HuH-7.5 (cell line): Measurements from ENCODE around the gene MEGF10.

Source experiments
- DNase-seq: peaks from one replicate; pipeline ENCODE4 v3.0.0; 2011; ENCODE audit warnings: low spot score

The MEGF10 gene

GRCh38 chr5:127411381-127411780, 120.8 kb downstream of the MEGF10 start:
- no peak for DNase-seq

- DNase-seq: no peak
These were observed 122.1 kb downstream of the MEGF10 start for GRCh38 chr5:127412698-127413097.

GRCh38 chr5:127415034-127415433, 124.4 kb downstream of the MEGF10 start:
- no peak for DNase-seq

GRCh38 chr5:127416906-127417305, 126.3 kb downstream of the MEGF10 start:
- DNase-seq: no peak

- no peak for DNase-seq
These were observed 126.9 kb downstream of the MEGF10 start for GRCh38 chr5:127417528-127417927.

- DNase-seq: no peak
These were observed 127.8 kb downstream of the MEGF10 start for GRCh38 chr5:127418367-127418766.

GRCh38 chr5:127418974-127419682, 128.5 kb downstream of the MEGF10 start:
- no peak for DNase-seq

- no peak for DNase-seq
These were observed 129.2 kb downstream of the MEGF10 start for GRCh38 chr5:127419683-127420257.

GRCh38 chr5:127420758-127421157, 130.2 kb downstream of the MEGF10 start:
- DNase-seq: no peak

GRCh38 chr5:127421471-127421870, 130.9 kb downstream of the MEGF10 start:
- no peak for DNase-seq

GRCh38 chr5:127423173-127423798, 132.7 kb downstream of the MEGF10 start:
- no peak for DNase-seq

- no peak for DNase-seq
These were observed 134.4 kb downstream of the MEGF10 start for GRCh38 chr5:127425037-127425436.

DNA sequence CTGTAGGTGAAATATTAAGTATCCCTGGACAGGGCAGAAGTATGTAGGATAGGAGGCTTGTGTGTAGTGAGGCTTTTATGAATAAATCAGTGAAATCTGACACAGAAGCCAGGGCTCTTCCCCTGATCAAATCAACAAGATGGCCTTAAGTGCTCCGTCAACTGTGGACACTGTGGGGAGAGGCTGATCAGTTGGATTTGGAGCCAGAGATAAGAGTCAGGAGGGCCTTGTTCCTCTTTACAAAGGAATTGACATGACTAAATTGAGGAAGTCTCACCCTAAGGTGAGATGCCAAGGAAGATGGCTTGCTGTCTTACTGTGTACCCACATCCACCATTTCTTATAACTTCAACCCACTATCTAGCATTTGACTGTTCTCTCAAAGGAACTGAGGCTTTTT, 135.3 kb downstream of the MEGF10 start:
- DNase-seq: no peak

GRCh38 chr5:127426661-127427060, 136.1 kb downstream of the MEGF10 start:
- DNase-seq: no peak

- DNase-seq: no peak
These were observed 137.7 kb downstream of the MEGF10 start for GRCh38 chr5:127428276-127428675.

GRCh38 chr5:127428748-127429147, 138.2 kb downstream of the MEGF10 start:
- DNase-seq: no peak

GRCh38 chr5:127429928-127430327, 139.3 kb downstream of the MEGF10 start:
- no peak for DNase-seq

DNA sequence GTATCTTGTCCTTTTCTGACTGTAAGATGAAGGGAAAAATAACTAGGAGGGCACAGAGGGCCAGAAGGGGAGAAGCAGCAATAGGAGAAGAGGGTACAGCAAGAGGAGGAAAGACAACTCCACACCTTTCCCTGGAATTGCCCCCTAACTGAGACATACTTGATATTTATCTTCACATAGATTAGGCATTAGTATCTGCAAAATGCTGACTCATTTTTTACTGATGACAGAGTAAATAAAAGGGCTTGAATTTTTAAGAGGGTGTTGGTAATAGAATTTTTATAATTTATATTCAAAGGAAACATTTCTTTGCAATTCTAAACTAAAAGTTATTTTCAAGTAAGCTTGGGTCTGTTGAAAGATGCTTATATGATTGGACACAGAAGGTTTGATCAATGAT, 140.0 kb downstream of the MEGF10 start:
- DNase-seq: no peak

DNA sequence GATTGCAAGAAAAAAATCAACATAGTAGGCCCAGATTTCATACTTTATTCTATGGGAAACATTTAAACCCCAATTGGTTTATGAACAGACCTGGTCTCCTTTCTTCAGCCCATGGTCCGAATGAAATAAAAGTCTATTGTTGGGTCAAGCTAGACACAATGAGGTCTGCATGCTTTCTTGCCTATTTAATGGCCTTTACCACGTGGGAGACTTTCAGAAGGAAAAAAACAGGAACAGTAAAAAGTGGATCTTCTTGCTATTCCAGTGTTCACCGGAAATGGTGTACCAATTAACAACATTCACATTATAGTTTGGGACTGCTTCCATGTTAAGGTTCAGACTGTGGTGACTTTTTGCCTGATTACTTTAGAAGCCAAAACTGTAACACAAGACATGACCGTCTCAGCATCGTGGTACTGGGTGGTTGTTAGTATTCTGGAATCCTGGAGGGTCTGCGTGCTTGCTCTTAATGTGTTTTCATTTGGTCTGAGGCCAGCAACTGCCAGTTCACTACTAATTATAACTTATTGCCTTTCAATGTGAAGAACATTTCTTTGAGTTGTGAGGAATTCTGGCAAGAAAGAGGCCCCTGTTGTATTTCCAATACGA, 141.5 kb downstream of the MEGF10 start:
- DNase-seq: no peak

DNA sequence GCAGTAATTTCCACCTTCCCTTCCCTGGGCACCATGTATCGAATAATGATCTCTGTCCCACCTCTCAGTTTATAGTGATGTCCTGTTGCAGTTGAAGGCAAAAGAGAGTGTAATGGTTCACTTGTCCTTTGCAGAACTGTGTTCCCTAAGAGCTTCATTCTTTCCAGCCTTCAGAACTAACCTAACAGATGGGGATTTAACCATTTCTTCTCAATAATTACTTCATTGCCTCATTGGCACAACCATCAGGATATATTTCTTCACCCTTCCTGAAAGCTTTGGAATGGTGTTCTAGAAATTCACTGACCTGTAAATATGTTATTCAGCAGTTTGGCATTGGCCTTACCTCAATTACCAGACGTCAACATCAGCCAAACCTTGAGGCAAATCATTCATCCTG, 142.9 kb downstream of the MEGF10 start:
- DNase-seq: no peak

GRCh38 chr5:127434588-127434987, 144.0 kb downstream of the MEGF10 start:
- DNase-seq: no peak

DNA sequence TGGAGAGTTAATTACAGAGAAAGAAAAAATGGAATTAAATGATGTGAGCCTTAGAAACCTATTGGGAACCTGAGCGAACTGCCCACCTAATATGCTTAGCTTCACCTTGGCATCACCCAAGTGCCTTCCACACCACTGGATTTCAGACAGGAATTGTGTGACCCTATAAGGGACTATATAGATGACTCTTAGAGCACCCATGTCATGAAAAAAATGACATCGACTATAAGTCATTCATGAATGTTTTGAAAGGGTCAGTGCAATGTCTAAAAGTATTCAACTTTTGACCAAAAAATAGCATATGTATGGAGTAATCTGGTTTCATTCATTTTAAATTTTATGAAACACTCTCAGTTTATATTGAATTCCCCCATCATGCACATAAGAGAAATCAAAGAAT, 145.2 kb downstream of the MEGF10 start:
- no peak for DNase-seq

GRCh38 chr5:127439644-127440043, 149.0 kb downstream of the MEGF10 start:
- no peak for DNase-seq
